GM21367 (cell line): Measurements from ENCODE around the gene GPC5.

Experiments used
- ATAC-seq: cut with Tn5 transposase; IDR thresholded peaks from one replicate; pipeline ENCODE4 v1.9.1; 2021; ENCODE audit not compliant: unreplicated experiment

Gene GPC5

DNA sequence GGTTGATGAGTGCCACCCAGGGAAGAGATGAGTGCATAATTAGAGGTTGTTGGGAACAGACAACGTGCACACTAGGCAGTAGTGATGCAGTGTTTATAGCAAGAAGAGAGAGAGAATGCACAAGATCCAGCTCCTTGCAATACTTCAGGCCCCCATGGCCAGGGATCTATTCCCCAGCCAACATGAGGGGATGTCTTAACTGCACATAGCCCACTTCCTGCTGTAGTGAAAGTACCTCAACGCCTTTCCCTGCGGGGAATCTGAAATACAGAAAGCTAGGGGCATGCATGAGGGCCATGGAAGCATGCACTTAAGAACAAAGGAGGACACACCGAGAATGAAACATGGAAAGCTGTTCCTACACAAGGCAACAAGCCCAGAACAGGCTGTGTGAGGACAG lies 1191.5 kb downstream of the GPC5 start:
- no peak for ATAC-seq

DNA sequence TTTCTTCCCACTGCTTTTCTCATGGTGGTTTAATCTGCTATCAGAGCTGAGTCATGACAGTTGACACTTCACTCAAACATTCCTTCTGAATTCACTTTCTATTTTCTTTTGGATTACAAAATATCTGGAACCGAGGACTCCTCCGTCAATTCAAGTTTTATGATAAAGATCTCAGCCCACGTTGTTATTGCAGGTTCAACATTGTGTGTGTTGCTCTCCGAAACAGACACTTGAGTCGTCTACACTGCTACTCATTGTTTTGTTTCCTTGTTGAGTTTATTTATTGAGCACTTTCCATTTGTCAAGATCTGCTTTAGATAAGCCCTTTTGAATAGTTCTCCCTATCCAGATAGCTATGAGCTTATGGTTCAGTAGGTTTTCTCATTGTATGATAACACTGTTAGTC lies 1192.1 kb downstream of the GPC5 start:
- ATAC-seq, result no peak

DNA sequence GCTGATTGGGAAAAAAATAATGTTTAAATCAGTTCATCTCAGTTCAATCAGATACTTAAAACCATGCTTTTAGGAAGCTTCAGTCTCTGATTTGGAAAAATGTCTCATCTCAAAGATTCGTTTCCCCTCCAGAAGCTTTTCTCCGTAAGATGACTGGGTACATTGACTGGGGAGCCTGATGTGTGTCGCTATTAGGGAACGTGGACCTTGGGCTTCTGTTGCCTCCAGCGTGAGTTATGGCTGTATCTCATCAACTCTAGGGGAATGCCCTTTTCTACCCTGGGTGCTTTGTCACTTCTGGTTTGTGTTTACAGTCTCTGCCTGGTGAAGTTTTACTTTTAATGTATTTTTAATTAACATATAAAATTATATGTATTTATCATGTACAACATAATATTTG lies 1192.7 kb downstream of the GPC5 start:
- ATAC-seq, result no peak

DNA sequence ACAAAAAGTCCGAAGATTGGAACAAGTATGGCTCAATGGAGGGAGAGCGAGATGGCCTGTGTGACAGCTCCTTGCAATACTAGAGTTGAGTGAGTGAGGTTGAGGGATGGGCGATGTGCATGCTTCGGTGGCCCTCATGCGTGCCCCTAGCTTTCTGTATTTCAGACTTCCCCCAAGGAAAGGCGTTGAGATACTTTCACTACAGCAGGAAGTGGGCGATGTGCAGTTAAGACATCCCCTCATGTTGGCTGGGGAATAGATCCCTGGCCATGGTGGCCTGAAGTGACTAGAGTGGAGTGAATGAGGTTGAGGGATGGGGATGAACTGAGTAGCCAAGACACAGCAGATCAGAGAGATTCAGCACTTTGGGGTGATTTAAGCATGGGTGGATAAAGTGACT lies 1194.3 kb downstream of the GPC5 start:
- ATAC-seq, result no peak

DNA sequence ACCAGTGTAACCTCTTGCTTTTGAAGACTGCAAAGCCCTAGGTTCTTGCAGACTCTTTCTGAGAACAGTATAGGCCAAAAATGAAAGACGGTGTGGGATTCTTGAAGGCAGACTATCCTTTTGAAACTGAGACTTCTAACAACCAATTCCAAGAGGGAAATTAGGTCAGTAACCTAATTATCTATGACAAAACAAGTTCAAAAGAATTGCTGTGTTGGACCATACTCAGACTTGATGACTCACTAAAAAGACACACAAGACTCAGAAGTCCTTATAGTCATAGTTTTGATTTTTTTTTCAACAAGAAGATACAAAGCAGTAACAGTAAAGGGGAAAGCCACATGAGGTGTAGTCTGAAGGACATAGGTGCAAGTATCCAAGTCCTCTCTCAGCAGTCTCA lies 1204.1 kb downstream of the GPC5 start:
- ATAC-seq, result no peak

DNA sequence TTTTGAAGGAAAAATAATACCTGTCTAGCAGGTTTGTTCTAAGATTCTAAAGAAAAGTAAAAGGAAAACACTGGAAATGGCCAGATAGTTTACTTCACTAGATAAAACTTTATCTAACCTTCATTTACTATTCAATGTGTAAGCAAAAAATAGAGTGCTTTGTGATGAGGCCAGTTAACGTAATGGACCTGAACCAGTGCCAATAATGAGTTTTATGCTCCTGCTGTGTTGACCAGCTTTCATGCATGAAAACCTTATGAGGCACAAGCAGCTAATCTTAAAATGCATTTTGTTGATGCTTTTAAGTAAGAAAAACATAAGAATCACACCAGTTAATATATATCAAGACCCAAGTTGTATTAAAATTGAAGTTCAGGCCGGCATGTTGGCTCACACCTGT lies 1211.0 kb downstream of the GPC5 start:
- no peak for ATAC-seq

DNA sequence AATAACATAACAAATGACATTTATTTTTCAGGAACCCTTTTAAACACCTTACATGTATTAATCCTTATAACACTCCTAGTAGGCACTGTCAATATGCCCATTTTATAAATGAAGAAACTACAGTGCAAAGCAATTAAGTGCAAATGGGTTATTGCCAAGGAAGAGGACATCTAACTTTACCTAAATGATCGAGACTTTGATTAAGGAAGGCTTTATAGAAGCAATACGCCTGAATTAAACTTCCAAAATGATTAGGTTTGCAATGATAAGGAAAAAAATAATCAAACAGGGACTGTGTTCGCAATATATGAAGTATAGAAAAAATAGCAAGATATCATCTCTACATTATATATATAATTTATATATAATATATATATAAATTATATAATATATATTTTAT lies 1214.5 kb downstream of the GPC5 start:
- no peak for ATAC-seq

DNA sequence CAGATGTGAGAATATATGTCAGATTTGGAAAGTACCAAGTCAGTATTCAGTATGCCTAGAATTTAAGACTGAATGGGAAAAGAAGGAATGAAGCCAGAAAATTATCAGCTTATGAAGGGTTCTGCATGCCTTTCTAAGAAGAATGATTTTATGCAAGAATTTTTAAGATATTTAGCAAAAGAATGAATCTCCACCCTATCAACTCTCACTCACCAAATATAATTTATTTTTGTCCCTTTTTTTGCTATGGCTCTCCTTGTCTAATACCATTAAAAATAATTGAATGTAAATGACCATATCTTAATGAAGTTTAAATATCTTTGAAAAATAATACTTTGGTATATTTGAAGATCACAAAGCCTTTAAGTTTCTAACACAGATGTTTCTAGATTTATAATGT lies 1215.5 kb downstream of the GPC5 start:
- no peak for ATAC-seq

DNA sequence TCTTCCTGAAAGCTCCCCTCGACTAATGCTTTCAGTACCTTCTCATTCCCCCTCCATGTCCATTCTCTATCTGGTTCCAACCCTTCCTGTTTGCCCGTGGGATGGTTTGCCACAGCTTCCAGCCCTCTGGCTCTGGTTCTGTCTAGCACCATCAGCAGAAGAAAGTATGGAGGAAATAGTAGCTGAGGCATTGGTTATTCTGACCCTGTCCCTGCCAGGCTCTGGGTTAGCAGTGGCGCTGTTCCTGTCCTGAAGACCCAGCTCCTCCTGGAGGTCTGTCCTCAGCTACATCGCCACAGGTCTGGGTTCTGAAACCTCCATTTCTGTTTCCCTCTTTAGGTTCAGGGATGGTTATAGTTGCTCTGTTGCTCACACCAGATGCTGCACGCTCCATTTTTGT lies 1223.6 kb downstream of the GPC5 start:
- ATAC-seq, result no peak

DNA sequence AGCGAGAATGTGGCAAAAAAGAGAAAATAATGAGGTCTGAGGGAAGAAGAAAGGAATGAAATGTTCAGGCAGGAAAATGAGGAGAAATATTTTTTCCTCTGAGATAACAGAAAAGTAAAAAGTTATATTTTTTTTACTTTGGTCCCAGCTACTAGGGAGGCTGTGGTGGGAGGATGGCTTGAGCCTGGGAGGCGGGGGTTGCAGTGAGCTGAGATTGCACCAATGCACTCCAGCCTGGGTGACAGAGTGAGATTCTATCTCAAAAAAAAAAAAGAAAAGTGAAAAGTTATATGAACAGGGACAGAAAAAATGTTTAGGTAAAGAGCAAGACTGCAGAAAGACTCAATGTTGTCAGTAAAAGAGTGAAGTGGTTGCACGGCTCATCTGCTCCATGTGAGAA lies 1224.5 kb downstream of the GPC5 start:
- no peak for ATAC-seq

DNA sequence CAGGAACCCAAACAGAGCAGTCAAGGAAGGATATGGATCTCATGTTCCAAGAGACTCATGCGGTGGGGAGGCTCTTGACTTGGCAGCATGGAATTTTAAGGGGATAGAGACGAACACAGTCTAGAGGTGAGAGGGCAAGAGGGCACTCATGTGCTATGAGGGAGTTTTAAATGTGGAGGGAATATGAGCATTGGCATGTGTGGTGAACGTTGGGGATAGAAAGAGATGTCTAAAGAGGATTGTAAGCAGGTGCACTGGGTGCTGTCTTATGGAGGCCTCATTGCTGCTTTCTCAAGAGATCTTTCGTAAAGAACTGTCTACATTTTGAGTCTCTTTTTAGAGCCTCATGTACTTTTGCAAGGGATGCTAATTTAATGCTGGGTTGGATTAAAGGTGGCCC lies 1227.9 kb downstream of the GPC5 start:
- no peak for ATAC-seq

DNA sequence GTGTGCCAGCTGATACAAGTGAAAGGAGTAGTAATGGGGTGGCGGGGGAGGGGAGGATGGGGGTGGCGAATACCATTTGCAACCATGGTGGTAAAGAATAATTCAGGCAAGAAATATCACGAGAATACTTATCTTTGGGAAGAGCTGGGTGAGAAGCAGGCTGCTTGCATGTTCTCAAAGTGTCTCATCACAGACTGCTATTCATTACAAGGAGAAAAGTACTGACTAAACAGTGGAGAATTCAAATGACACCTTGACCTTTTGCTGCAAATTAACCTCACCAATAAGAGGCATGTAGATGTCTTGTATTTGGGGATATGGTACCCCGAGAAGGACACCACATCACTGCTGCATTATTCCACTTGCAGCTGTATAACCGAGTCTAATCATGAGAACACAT lies 1242.5 kb downstream of the GPC5 start:
- ATAC-seq, result no peak

DNA sequence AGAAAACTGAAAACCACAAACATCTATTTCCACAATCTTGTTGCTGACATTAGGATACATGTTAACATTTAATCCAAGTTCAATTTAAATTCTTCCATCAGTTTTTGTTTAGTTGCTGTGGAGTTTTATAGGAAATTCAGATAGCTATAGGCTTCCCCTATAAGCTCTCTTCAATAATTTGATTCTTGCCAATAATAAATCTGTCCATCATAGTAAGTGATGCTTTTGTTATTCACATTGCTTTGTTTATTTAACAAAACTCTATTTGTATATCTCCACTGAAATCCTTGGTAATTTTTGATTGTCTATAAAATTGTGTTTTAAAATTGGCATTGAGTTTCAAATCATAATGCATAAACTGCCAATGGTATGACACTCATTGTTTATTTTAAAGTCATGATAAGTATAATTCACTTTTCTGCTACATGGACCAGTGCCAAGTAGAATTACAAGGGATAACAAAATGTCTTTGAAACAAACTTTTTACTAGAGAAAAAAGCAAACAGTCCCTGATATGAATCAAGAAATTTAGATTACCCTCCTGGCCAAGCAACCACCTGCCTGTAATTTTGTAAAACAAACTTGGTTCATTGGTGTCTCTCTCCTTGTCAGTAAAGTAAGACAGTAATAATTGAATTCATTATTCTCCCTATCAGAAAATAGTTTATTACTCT lies 1250.9 kb downstream of the GPC5 start:
- ATAC-seq, result no peak

DNA sequence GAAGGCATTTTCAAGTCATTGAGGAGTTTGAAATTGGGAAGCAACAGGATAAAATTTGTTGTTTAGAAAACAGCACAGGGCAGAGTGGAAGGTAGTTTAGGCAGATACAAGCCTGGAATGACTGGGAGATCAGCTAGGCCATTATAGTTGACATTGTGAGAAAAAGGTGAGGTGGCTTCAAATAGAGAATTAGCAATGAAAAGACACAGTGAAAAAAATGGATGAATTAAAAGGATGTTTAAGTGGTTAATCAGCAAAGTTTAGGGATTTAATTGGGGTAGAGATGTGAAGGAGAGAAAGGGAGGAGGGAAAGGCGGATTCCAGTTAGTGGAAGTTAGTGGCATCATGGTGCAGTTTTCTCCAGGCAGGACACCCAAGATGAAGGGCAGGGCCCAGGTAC lies 1257.7 kb downstream of the GPC5 start:
- no peak for ATAC-seq

DNA sequence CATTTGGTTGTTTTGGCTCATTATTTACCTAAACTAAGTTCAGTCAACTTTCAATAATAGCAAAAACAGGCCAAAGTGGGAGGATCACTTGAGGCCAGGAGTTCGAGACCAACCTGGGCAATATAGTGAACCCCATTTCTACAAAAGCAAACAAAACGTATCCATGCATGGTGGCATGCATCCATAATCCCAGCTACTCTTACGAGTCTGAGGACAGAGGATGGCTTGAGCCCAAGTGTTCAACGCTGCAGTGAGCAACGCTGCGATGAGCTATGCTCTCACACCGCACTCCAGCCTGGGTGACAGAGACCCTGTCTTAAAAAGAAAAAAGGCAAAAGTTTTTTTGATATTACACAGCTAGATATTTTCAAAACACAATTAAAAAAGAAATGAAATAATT lies 1258.2 kb downstream of the GPC5 start:
- ATAC-seq, result no peak

DNA sequence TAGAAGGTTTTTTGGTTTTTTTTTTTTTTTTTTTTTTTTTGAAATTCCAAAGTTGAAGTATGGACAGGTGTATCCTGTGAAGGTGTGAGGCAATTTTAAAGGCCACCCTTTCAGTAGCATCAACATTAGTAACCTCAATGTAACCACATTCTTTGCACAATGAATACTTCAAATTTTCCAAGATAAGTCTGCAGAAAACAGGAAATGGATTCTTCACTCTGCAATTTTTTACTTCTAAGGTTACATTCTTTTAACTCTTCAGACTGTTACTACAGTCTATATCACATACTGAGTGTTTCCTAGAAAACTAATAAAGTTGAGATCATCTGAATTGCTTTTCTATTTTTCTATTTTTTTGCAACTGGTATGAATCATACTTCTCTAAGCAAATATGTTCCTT lies 1259.1 kb downstream of the GPC5 start:
- ATAC-seq, result no peak

DNA sequence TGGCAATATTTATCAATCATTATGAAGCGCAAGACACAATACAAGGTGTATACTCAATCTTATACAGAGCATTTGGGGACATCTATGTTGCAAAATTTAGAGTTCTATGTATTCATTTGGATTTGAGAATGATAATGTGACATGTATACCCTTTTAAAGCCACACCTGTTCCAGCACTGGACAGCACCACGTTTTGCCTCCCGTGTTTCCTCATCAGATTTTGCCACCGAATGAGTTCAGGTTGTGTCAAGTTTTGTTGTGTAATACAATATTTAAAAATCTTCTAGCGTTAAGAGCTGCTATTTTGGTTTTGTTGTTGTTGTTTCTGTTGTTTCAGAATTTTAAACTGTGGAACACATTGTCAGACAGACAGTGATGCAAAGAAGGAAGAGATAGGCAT lies 1259.9 kb downstream of the GPC5 start:
- ATAC-seq, result no peak

DNA sequence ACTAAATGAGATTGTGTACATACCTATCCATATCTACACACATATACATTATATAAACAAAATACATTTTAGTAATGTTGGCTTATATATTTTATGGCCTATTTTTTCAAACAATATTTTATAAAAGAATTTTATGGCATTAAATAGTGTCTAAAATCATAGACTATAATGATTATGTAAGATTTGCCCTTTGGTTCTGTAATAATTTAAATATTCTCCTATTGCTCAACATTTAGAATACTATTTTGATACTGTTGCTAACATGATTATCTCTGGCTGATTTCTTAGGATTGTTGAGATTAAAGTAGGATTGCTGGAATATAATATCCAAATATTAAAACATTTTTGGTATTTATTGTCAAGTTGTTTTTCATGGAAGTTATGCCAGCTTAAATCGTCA lies 1263.0 kb downstream of the GPC5 start:
- ATAC-seq, result no peak

DNA sequence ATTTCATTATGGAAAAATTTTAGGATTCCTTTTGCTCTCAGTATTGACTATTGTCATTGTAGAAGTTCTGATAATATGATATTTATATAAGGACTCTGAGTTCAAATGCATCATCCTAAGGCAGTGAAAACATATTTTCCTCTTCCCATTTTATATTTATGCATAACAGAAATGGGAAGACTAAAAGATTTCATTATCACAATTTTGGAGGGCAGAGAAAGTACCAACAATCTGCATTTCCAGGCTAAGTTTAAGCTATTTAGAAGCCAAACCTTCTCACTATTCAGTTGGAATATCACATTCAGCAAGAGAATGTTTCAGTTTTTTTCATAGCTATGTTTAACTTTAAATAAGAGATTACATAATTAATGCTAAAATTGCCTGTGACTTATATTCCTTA lies 1269.7 kb downstream of the GPC5 start:
- ATAC-seq, result no peak

DNA sequence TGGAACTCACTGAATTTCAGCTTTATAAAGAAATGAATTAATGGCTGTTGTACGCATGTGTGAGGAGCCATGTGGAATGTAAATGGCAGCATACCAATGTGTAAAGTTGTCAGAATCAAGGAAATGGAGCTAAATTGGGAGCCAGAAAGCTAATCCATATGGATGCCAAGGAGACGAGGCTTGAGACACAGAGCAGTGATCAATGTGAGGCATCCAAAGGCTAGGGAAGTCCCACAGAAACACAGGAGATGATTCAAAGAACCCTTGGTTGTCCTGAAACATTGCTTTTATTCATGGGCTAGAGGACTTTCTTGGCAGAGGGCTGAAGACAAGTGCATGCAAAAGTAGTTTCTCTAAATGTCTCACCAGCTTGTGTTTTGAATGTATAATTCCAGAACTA lies 1271.7 kb downstream of the GPC5 start:
- ATAC-seq, result no peak

DNA sequence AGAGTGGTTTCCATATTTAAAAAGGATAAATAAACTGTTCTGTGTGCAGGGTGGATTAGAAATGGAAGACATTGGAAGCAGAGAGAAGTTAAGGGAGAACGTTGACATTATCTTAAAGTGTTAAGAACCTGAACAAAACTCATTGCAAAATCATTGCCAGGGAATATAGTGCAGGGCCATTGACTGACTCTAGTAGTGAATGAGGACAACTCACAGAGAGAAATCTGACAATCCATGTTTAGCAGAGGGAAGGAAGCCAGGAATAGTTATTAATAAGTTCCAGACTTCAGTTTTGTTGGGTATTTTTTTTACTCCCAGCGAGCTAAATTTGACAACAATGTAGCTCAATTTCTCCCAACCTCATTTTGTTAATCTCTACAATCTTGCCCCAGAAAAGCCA lies 1273.4 kb downstream of the GPC5 start:
- ATAC-seq, result no peak

DNA sequence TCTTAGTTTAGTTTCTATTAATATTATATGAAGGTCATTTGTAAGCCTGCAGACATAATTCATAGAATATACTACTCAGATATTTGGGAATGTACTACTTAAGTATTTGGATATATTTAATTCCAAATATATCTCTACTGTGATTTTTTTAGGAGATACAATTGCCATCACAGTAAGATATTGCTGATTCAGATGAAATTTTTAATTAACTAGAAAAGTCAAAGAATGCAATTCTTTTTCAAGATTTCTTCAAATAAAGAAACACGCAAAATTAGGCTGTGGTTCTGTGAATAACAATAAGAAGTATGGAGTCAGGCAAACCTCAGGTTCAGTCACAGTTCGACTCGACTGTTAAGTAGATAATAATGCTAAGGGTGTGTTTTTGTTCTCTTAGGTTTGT lies 1277.8 kb downstream of the GPC5 start:
- no peak for ATAC-seq

DNA sequence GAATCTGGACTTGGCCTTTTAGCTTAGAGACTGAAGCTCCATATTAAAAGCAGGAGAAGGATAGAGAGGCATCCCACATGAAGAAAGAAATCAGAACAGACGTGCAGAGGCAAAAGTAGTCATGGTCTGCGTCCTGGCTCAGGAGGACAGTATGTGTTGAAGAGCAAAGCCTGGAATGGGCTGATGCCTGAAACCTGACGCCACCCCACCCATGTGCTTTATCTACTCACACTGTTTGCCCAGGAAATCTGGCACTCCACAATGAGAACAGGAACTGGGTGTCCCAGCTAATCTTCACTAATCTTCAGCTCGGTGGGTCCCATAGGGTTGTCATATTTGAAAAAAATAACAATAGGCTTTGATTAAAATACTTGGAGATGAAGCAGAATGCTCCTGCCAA lies 1279.2 kb downstream of the GPC5 start:
- no peak for ATAC-seq

DNA sequence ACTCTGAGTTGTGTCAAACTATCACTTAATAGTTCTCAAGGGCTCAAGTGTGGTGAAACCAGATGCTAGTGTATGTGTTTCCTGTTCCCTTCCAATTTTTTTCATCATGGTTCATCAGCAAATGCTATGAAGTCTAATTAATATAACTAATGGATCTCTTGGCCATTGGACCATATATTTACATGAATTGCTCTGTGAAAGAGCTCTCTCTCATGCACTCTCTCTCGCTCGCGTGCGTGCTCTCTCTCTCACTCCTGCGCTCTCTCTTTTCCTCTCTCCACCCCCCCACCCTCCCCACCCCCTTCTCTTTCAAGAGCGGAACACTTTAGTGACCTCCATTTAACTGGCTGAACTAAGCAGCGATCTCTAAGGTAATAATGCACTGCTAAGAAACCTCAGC lies 1281.2 kb downstream of the GPC5 start:
- no peak for ATAC-seq
